ENCODE results near the gene SARDH.

DNA sequence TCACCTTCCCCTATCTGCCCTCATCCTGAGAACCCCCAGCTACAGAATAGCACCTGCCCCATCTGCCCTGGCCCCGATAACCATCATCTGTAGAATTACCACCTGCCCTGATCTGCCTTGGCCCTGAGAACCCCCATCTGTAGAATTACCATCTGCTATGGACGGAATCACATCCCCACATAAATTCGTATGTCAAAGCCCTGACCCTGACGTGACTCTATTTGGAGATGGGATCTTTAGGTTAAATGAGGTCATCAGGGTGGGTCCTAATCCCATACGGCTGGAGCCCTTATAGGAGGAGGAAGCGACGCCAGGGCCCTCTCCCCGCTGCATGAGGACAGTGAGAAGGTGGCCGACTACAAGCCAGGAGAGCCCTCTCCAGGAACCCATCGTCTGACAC lies 32.6 kb downstream of the SARDH start:
- no peak for TF ChIP-seq POLR2A (IDR thresholded peaks at IDR 0.05)
- TF ChIP-seq, protein P1, sequence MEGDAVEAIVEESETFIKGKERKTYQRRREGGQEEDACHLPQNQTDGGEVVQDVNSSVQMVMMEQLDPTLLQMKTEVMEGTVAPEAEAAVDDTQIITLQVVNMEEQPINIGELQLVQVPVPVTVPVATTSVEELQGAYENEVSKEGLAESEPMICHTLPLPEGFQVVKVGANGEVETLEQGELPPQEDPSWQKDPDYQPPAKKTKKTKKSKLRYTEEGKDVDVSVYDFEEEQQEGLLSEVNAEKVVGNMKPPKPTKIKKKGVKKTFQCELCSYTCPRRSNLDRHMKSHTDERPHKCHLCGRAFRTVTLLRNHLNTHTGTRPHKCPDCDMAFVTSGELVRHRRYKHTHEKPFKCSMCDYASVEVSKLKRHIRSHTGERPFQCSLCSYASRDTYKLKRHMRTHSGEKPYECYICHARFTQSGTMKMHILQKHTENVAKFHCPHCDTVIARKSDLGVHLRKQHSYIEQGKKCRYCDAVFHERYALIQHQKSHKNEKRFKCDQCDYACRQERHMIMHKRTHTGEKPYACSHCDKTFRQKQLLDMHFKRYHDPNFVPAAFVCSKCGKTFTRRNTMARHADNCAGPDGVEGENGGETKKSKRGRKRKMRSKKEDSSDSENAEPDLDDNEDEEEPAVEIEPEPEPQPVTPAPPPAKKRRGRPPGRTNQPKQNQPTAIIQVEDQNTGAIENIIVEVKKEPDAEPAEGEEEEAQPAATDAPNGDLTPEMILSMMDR (IDR thresholded peaks at IDR 0.05) = no peak
